GM19397 (cell line): ENCODE results near the gene EXPH5.
"Not testable (repeated sequence)": the region's sequence is repeated elsewhere in the genome, so short reads cannot be mapped to it uniquely, and the experiment has no call there.

Source experiments
- ATAC-seq: cut with Tn5 transposase; IDR thresholded peaks from one replicate; pipeline ENCODE4 v1.9.1; 2021; ENCODE audit warnings: mild to moderate bottlenecking, moderate library complexity; ENCODE audit not compliant: unreplicated experiment

Gene EXPH5, protein sequence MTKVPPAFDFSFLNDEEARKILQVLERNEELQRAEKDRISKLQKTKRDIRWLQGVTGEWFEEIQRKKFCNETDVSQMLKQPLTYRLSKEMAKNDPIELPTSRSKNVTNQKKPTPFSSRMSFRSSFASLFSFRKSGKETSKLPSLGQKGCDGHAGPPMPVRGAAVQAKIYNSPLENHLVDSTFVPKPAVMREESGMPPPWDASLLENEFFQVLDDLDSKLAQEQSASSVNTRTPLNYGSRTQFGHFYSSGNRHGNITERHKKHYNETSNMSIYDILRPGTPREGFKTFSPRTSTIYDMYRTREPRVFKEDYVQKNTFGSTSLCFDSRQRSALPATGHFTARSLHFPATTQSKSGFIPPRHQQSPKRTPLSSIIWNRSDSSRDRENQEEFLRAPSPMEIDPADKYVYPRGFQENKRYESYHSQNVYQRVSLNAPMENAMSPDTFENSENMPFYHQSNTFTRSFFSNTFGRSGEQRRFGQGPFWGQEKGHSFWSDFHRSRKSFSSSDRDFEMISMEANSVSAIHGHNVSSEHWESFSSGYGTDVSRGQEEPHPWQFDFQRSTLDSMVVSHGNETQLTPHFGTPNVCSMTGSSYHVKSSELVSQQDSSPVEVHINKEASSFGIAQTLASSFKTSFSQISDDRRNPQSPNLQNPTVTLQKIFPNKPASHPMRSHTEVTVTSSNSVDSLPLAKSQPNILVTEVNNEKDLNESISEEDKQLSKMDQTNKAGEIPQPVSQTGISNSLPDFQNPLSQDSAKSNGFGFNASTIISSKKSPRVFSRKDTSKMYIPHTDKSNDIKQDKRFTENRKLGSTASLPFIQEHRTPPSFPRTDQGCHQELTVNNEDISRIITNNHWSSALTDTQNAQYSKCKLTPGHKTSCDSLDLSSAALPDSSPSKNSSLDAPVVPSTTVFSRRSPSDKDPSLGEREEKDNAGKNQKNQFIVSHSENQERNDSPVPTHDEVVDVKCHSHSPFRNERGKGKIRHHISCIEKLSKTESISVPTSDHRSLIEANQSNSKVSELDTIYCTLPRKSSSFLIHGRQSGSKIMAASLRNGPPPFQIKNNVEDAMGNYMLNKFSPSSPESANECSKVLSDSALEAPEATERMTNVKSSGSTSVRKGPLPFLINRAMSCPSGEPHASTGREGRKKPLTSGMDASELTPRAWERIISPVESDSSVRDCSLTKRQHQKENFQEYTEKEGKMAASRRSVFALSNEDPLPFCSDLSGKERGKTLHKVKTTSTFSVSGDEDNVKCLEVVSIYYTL (N-terminal part only)

DNA sequence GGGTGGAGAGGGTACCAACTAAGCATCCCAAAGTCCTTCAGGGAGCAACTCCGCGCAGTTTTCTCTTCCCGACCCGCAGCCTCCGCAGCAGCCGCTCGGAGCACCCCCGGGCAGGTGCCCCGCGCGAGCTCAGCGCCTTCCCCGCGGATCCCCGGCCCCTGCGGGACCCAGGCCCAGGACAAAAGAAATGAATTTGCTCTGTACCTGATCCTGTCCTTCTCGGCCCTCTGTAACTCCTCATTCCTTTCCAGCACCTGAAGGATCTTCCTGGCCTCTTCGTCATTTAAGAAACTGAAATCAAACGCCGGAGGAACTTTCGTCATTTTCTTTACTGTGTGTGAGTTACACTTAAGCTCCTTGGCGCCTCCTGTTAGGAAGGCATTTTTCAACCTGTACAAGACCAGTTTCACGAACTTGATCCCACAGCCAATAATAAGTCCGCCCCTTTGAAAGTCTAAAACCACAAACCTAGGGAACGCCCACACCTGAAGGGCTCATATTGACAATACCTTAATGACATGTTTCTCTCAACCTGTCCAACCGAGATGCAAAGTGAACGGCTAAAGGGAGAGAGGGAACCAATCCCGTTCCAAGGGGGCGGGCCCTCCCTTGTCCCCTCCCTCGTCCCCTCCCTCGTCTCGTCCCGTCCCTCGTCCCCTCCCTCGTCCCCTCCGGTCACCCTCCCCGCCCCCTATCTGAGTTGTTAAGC lies at the start of gene EXPH5:
Gene EXPH5 (minus strand): TSS at position 555 of the 709 bp plus-strand sequence. CDS start 232 bp downstream, at position 323.
- ATAC-seq, result peak; percentile 90

DNA sequence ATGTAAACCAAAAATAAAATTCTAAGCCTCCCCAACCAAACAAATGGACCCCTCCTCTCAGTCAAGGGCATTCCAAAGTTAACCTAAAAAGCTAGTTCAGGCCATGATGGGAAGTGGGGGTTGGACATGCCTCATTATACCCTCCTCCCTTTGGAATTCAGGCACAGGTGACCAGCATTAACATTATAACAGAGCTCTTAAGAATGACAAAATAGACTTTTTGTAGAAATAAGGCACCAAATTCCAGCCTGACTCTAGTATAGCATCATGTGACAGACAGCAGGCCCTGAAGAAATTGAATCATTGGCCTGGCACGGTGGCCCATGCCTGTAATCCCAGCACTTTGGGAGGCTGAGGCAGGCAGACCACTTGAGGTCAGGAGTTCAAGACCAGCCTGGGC lies 48.2 kb upstream of the EXPH5 start:
- ATAC-seq, result not testable (repeated sequence)

DNA sequence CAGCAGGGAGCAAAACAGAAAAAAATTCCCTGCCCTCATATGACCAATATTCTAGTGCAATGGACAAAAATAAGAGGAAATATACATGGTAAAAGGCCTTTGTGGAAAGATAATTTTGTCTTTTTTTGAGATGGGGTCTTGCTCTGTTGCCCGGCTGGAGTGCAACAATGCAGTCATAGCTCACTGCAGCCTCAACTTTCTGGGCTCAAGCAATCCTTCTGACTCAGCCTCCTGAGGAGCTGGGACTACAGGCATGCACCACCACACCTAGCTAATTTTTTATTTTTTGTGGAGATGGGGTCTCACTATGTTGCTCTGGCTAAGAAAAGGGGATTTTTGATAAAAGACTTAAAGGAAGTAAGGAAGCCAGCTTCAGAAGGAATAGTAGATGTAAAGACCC lies 45.6 kb upstream of the EXPH5 start:
- ATAC-seq, result no peak

DNA sequence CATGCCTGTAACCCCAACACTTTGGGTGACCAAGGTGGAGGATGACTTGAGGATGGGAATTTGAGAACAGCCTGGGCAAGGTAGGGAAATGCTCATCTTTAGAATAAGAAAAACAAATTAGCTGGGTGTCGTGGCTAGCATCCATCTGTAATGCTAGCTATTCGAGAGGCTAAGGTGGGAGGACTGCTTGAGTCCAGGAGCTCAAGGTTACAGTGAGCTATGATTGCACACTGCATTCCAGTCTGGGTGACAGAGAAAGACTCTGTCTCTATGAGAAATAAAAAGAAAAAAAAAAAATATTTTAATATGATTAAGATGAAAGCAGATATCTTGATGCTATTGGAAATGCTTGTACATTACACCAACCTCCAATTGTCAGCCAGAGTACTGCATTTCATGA lies 42.7 kb upstream of the EXPH5 start:
- no peak for ATAC-seq

DNA sequence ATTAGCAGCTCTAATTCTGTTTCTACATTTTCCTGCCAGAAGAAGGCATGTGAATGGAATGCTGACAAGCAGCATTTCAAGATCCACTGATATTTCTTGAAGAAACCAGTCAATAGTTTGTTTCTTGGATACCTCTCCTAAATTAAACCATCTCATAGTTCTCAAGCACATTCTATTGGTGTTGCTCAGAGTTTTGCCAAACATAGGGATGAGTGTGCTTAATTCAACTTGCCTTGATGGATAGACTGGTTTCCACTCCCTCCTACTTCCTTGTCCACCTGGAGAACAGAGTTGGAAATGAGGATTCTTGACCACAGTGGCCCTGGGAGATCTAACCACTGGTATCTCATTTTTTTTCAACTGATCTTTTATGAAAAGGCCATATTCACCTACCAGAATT lies 41.5 kb upstream of the EXPH5 start:
- no peak for ATAC-seq

DNA sequence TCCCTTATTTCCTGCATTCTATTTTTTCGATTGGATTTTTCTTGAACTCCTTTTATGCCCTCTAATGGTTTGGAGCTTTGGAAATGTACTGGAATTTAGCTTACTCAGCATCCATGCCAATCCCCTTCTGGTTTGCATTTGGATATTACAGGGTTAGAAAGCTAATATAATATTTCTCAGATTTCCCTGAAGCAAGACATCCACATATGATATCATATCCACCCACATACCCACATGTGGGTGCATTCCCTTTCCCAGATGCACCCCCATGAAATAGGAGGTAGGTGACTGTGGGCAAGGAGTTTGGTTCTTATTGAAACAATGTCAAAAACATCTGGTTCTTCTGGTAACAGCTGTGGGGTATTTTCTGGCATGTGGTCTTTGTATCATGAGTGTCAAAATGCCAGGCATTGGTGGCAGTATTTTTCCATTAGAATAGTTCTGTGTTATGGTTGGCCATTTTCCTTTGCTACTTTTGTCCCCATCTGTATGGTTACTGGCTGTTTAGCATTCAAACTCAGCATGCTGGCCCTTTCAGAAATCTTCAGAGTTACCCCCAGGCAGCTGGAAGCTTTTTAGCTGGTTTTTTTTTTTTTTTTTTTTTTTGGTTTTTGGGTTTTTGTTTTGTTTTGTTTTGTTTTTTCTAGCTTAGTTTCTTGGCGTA lies 38.6 kb upstream of the EXPH5 start:
- no peak for ATAC-seq

DNA sequence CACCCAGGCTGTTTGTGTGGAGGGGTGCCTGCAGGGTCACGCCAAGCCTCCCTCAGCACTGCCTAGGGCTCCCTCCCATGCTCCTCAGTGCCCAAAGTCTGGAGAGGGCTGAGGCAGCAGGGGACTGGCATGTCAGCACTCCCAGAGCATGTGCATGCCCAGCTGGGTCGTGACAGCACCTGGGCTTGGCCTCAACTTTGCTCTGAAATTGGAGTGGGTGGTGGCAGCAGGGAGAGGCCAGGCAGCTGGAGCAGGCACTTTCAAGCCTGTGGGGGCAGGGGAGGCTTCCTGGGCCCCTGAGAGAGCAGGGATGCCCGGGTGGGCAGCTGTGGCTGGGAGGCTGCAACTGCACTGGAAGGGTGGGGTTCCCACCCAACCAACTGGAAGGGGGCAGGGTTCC lies 35.7 kb upstream of the EXPH5 start:
- no peak for ATAC-seq

DNA sequence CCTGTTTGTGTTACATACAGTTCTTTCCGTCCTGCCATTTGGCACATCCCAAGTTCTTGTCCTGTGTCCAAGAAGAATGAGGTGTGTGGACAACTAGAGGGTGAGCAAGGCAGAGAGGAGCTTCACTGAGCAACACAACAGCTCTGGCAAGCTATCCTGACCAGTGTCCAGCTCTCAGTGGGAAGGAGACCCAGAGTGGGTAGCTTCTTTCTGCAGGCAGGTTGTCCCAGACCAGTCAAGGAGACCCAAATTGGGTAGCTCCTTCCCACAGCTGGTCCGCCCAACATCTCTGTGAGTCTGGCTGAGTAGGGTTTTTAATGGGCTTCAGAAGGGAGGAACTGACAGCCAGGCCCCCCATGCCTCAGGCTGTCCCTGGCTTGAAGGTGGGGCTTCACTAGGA lies 35.2 kb upstream of the EXPH5 start:
- no peak for ATAC-seq

DNA sequence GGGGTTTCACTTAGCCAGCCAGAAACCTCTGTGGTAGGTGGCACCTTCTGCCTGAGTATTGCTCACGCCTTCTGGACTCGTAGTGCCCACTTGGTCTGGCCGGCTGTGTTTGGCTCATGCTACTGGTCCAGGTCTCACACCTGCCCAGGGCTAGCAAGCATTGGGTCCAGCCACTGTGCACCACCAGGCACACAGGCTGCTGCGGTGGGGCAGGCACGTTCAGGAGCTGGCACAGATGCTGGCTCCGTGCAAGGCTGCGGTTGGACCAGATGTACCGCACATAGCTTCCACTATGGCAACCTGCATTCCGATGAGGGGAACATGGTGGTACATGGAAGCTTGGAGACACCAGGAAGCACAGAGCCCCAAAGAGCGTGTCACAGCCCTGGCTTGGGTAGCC lies 34.8 kb upstream of the EXPH5 start:
- no peak for ATAC-seq

DNA sequence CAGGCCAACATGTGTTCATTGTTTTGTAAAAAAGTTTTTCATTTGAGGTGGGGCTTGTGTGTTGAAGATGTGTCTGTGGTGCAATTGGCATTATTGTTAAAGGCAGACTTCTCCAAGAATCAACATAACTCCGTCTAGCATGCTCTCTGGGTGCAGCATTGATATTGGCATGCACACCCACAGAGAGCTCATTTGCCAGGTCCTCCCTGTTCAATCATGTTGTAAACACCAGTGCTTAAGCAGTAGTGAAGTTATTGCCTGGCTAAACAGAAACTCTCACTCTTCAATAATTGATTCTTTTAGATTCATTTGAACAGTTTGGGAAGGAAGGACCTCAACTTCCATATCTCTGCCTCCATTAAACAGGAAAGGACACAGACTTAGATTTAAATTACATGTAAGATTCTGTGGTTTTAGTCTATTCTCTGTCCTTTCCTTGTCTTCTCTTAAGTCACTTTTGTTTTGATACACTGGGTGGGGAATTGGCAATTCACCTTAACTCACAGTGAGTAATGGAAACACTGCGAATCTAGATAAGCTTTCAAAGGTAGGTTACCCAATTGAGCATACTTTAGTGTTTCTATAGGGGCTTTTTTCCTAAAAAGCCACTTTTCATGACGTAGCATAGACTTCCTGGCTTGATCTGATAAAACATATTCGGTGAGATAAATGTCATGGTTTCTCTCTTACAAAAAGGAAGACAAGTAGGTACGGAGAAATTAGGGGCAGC lies 30.8 kb upstream of the EXPH5 start:
- no peak for ATAC-seq

DNA sequence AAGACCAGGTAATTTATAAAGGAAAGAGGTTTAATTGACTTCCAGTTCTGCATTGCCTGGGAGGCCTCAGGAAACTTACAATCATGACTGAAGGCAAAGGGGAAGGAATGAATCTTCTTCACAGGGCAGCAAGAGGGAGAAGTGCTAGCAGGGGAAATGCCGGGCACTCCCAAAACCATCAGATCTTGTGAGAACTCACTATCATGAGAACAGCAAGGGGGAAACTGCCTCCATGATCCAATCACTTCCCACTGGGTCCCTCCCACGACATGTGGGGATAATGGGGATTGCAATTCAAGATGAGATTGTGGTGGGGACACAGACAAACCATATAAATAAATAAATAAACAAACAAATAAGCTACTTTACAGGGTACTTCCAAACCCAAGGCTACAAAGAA lies 28.8 kb upstream of the EXPH5 start:
- ATAC-seq, result no peak

DNA sequence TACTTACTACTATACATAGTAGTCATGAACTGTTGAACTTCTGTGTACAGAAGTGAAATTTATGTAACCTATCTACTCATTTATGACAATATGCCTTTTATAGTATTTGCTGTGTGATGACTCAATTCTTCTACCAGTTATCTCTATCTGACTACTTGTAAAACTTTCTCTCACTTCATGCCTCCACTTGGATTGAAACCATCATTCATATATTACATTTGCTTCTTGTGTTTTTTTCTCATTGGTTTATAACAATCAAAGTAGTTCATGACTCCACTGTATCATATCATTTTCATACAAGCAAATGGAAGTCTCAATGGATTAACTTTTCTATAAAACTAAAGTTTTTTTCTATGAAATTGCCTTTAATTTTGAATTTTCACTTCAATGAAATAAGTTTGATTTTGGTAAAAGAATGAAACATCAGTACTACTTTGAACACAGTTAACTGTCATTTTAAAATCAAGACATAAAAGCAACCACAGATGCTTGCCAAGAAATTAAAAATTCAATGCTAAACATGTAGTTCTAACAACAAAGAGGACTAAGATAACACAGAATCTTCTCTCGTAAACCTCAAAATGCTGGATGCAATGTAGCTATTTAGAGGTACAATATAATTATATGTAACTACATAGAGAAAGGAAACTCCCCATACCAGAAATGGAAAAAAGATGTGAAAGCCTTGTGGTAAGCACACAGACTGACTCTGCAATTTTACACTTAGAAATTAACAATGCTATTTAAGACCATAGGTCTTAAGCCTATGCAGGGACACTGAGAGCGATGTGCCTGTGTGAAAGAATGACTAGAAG lies 27.6 kb upstream of the EXPH5 start:
- ATAC-seq, result peak; percentile 74

DNA sequence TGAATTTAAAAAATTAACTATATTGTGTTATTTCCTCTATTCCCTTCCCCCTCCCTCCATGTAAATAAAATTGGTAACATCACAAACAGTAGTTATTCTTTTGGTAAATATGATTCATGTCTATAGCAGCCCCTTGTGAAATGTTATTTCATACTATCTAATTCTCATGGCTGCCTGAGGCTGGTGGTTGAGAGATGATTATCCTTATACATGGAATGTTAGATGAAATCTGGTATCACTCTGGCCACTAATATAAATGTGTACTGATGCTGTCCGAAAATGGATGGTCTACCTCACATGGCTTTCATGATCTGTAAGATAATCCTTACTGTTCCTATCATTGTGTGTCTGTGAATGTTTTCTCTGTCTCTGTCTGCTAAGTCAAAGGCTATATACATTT lies 25.0 kb upstream of the EXPH5 start:
- ATAC-seq, result no peak

DNA sequence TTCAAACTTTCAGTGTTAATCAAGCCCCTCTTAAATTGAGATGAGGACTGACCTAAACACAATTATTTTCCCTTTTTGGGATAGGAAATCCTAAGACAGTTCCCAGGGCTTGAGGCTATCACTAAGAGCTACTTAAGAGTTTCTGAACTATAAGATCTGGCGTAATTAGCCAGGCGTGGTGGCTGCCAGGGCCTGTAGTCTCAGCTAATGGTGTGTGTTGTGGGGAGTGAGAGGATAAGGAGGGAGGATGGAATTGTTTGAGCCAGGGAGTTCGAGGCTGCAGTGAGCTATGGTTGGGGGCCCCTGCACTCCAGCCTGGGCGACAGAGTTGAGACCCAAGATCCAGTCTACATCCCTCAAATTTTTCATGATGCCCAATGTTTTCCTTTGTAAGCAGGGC lies 23.5 kb upstream of the EXPH5 start:
- no peak for ATAC-seq

DNA sequence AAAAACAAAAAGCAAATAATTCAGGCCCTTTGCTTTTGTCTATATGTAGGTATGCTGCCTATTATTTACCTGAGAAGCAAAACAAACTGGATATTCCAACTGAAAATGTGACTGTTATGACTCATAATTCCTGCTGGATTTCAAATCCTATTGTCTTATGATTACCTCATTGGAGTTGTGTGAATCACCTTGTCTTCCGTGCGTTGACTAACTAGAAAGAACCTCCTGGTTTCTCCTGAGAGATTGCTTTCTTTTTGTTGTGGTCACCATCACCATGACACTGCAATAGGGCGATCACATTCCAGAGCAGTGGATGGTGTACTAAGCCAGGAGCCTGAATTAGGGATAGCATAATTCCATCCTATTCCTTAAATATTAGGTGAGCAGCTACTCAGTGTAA lies 23.0 kb upstream of the EXPH5 start:
- no peak for ATAC-seq

DNA sequence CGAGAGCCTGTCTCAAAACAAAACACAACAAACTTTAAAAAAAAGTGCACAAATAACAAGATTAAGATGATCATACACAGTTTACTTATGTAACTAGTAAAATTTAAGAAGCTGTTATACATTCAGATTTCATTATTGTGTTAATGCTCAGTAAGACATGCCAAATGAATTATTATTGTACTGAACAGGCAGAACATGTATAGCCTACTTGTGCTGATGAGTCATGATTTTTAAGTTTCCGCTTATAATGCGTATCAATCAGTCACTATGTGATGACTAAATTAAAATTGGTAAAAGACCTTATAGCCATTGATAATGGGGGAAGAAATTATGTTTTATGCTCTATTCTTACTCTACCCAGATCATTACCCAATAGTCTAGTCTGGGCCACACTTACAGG lies 20.5 kb upstream of the EXPH5 start:
- ATAC-seq, result no peak

DNA sequence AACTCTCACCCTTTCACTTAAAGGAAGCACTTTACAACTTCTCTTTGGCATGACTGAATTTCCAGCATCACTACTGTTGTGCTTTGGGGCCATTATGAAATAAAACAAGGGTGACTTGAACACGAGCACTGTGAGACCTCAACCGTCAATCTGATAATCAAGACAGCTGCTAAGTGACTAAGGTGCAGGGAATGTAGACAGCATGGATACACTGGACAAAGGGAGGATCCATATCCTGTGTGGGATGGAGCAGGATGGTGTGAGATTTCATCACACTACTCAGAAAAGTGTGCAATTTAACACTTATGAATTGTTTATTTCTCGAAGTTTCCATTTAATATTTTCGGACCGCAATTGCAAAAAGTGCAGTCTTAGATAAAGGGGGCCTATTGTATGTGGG lies 16.1 kb upstream of the EXPH5 start:
- no peak for ATAC-seq

DNA sequence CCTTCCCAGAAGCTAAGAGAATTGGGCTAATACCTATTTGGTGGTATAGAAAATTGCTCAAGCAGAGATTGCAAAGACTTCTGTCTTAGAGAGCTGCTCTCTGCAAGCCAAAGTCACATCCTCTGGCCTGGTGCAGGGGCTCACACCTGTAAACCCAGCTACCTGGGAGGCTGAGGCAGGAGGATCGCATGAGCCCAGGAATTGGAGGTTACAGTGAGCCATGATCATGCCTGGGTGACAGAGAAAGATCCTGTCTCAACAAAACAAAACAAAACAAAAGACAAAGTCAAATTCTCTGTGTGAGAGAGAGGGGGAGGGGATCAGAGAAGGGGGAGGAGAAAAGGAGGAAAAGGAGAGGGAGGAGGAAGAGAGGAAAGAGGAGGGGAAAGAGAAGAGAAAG lies 15.0 kb upstream of the EXPH5 start:
- ATAC-seq, result no peak
